GM11168 (cell line): ENCODE data around the gene ITGB4.

Experiments used
- in situ Hi-C: fragments of 300-500 bp; cut with MboI; formaldehyde crosslinking; loops from one replicate; pipeline ENCODE4 v1.12.0; 2022; ENCODE audit warnings: low sequenced_read_pairs; ENCODE audit not compliant: unreplicated experiment

Gene ITGB4

DNA sequence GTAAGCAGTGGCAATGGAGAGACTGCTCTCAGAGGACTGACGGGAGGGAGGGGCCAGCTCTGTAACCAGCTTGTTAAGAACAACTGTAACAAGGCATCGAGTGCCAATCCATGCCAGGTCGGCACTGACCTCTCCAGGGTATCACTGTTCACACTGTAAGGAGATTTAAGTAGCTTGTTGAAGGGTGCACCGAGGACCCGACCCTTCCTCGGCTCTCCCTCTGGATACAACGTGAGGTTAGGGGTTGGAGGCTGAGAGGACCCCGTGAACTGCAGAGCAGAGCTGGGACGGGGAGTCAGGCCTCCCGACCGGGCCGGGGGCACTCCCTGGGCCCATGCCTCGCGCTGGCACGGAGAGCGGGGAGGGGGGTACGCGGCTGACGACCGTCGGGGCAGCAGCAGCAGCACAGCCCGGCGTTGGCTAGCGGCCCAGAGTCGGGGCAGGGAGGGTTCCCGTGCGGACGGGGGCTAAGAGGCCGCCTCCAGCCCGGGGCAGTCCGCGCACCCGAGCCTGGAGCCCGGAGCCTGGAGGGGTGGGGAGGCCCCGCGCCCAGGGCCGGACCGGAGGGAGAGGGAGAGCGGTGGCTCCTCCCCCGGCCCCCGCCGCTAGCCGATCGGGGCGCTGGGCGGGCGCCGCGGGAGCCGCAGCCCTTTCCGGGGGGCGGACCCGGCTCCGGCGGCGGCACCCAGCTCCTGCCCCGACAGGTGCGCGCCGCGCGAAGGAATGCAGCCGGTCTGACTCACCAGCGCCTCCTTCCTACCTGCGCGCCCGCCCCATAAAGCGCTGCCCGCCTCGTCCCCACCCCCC, at the start of gene ITGB4:
Gene ITGB4, plus strand, starts transcription at position 804 of the 807 bp plus-strand sequence. CDS start 3,245 bp downstream, outside the sequence.
- in situ Hi-C loops = no loop called here

GRCh38 chr17:75672011-75672410, 49.2 kb upstream of the ITGB4 start:
- in situ Hi-C loops = loop anchor here (5.0 kb wide), 1 partner anchor 75 kb away; no protein-coding TSS in a partner anchor

- in situ Hi-C loops = loop anchor here (5.0 kb wide), 1 partner anchor 74 kb away; no protein-coding TSS in a partner anchor
Observed at GRCh38 chr17:75673487-75673886, 47.8 kb upstream of the ITGB4 start.

GRCh38 chr17:75676461-75676860, 44.8 kb upstream of the ITGB4 start:
- in situ Hi-C loops = no loop called here

DNA sequence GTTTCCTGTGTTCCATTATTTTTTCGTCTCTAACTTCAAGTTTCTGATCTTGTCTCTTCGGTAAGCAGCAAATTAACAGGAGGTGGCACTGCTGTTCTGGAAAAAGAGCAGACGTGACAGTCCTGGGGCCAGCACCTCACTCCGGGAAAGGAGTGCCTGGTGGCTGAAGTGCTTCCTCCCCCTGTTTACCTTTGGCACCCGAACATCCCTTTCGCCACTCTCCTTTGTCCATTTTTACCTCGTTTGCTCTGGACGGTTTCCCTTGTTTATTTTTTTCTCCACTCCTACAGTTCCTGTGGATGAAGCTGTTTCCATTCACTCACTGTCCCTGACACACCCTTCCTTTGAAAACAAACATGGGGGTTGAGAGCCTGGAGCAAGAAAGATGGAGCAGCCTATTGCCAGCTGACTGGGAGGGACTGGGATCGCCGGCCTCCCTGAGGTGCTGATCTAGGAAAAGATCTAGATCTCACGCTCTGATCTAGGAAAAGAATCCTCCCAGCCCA, 41.5 kb upstream of the ITGB4 start:
- in situ Hi-C loops = no loop called here

DNA sequence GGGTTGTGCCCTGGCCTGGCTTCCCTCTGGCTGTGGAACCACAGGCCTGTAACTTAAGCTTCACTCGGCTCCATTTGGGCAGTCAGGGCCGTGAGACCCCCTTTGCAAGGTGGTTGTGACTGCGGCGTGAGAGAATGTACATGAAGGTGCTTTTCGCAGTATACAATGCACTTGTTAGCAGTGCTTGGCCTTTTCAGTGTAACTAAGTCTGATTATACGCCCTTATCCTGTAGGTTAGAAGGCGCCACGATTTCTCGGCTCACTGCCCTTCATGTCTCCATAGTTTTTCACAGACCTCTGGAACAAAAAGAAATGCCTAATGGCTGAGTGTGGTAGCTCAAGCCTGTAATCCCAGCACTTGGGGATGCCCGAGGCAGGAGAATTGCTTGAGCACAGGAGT, 40.8 kb upstream of the ITGB4 start:
- in situ Hi-C loops = no loop called here

DNA sequence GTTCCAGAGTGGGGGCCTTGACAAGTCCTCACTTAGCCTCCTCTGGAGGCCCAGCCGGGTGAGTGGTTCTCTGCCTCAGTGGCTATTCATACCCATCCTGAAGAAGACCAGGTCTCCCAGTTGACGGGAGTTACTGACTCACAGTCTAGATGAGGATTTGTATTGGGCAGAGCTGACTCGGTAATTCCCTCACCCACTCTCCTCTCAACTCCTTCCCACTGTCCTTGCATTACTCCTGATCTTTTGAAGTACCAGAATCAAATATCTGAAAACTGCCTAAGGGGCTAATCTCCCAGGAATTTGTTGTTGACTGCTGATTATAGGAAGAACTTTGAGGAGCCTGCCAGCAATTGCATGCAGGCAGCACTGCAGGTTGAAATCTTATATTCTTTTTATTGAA, 40.0 kb upstream of the ITGB4 start:
- in situ Hi-C loops = no loop called here

GRCh38 chr17:75683583-75683982, 37.7 kb upstream of the ITGB4 start:
- in situ Hi-C loops = no loop called here

- in situ Hi-C loops = no loop called here
Observed at GRCh38 chr17:75684249-75684648, 37.0 kb upstream of the ITGB4 start.

DNA sequence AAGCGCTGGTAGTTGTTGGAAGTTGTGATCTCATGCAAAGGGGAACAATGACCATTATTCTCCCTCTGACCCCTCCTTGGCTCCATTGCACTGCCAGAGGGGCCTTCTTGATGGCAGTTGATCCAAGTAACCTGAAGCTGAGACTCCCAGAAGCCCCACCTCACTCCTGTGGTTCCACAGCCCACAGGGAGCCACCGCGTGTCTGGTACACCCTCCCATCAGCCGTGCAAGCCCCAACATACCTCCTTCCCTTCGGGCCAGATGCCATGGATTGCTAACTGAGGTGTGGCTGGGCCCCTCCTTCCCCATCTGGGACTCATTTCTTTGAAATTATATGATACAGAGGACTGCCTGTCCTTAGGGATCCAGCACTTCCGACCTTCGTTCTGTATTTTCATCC, 36.3 kb upstream of the ITGB4 start:
- in situ Hi-C loops = loop anchor here (5.0 kb wide), 1 partner anchor 93 kb away; no protein-coding TSS in a partner anchor

- in situ Hi-C loops = loop anchor here (5.0 kb wide), 1 partner anchor 93 kb away; no protein-coding TSS in a partner anchor
Observed at GRCh38 chr17:75685499-75685898, 35.8 kb upstream of the ITGB4 start.

DNA sequence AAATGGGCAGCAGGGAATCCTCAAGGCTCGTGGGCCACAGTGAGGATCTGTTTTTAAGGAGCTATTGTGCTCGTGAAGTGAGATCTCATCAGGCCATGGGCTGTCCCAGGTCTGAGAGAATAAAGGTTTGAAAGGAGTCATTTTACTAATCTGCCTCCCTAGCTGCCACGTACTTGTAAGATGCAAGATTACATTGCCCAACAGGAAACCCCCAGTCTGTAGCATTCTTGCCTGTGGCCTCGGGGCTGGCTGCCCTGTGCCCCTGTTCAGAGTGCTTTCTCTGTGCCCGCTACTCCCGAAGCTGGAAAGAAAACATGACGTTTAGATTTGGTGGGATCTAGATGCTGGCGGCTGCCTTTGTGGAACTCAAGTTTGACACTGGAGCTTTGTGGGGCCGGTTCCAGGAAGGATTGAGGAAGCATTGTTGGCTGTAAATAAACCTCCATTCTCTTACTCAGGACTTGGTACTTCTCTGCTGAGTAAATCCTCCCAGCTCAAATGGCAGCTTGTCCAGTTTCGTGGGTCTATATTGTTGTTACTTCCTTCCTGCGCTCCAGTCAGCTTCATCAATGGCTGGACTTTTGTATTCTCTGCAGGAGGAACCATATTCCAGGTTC, 32.9 kb upstream of the ITGB4 start:
- in situ Hi-C loops = loop anchor here (5.0 kb wide), 1 partner anchor 96 kb away; no protein-coding TSS in a partner anchor

- in situ Hi-C loops = loop anchor here (5.0 kb wide), 1 partner anchor 97 kb away; no protein-coding TSS in a partner anchor
Observed at GRCh38 chr17:75689441-75689873, 31.8 kb upstream of the ITGB4 start.

DNA sequence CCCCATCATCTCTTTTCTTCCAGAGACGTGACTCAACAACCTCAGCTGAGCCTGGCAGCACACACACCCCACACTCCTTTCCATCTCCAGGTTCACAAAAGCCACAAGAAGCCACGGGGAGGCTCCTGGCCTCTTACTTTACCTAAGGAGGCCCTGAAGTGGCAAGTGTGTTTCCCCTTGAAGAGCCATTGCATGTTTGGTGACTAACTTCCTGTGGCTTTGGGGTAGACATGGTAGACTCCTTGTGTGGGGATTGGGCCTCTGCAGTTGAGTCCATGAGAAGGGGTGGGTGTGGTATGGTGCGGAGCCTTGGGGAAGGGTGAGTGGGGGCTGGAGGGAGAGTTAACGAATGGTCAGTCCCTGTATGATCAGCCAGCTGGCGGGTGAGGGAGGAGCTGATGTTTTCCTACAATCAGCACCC, 29.9 kb upstream of the ITGB4 start:
- in situ Hi-C loops = no loop called here

- in situ Hi-C loops = no loop called here
Observed at GRCh38 chr17:75691801-75692626, 29.2 kb upstream of the ITGB4 start.

- in situ Hi-C loops = no loop called here
Observed at GRCh38 chr17:75692976-75693375, 28.3 kb upstream of the ITGB4 start.

DNA sequence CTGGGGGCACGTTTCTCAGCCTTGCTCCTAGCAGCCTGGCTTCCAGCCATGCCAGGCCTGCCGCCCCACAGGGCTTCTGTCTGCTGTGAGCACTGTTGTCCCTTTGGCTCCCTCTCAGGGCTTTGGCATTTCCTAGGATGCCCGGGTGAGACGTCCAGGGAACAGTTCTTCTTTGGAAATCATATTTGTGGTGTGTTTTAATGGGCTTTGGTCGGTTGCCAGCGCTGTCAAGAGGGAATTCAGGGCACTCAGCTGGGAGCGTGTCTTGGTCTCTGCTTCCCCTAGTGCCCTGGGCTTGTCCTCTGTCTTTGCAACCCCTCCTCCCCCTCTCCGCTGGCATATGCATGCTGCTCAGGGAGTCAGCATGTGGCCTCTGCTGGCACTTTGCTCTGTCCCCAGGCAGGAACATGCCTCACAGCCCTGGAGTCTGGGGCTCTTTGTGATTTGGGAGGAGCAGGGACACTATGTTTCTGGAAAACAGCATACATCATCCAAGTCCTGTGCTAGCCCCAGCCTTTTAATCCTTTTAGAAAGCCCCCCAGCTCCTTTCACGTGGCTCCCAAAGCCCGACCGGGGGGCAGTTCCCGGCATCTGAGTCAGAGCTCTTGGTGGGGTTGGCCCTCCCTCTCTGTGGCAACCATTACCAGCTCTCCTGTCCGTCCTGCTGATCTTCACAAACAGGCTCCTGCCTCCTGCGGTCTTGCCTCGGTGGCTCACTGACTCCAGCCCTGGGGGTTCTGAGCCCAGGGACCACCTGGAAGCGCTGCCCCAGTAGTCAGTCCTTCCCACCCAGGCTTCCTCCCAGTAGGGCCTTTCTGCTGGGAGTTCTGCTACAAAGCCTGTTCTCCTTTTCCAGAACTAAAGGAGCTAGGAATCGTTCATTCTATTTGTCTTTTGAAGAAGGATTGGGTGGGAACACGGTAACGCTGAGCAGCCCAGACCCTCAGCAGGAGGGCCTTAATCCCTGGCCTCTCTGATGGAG, 27.5 kb upstream of the ITGB4 start:
- in situ Hi-C loops = no loop called here

- in situ Hi-C loops = no loop called here
Observed at GRCh38 chr17:75694536-75694935, 26.7 kb upstream of the ITGB4 start.
